OCI-M2 (cell line): ENCODE data around the gene NAT10.

Experiments
- DNase-seq: peaks from one replicate; lab custom pipeline; 2025; ENCODE audit not compliant: unreplicated experiment; lab: John Stamatoyannopoulos, UW

The NAT10 gene

DNA sequence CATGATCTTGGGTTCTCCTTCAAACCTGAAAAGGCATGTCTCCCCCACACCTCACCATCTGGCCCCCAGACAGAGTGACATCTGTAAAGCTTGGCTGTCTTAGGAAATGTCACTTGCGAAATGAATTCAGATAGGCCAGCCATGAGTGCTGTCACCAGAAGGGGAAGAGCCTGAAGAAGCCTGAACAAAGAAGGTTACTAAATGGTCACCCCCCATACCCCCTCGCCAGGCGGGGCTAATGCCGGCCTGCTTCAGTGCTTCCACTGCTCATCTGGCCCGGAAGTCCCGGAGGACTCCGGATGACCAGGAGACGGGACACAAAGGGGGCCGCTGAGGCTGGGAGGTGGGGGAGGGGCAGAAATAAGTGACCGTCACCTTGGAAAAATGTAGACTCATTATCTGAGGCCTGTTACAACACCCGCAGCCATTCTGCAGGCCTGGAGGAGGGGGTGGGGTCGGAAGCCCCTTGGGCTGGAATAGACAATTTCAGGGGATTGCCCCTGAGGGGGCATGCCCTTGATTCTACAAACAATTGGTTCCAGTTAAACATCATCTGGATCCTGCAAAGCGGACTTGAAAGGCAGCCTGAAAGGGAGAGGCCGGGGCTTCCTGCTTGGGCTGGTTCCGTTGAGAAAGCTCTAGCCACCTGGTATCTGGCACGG, 43.2 kb downstream of the NAT10 start:
- no peak for DNase-seq

DNA sequence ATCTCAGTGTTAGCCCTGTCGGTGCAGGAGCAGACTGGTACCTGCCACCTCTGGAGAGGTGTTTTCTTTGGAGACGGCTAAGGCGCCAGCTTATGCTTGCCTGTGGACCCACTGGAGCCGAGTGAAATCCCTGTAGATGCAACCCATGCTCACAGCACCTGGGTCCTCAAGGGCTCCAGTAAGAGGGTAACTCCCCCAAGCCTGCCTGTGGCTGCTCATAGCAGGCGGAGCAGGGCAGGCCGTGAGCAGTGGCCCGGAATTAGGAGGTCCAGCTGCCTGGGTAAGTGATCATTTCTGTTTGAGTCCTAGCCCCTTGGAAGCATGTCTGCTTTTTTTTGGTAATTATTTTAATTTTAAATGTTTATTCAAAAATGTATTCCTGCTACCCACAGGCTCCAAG, 43.8 kb downstream of the NAT10 start:
- DNase-seq = no peak

DNA sequence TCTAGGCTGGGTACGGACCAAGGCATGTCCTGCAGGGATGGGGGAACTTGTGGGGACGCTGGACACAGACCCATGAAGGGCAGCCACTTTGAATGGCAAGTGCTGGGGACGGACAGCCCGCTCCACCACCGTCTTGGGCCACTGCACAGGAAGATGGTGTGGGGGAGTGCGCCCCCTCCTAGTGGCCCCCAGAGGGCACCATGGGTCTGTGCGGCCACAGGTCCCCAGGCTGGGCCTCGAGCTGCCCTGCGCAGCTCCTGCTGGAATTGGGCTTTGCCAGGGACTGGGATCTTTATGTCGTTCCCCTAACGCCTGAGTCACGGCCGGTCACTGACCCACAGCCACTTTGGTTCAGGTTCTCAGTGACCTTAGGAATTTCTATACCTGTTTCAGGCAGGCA, 44.4 kb downstream of the NAT10 start:
- no peak for DNase-seq

DNA sequence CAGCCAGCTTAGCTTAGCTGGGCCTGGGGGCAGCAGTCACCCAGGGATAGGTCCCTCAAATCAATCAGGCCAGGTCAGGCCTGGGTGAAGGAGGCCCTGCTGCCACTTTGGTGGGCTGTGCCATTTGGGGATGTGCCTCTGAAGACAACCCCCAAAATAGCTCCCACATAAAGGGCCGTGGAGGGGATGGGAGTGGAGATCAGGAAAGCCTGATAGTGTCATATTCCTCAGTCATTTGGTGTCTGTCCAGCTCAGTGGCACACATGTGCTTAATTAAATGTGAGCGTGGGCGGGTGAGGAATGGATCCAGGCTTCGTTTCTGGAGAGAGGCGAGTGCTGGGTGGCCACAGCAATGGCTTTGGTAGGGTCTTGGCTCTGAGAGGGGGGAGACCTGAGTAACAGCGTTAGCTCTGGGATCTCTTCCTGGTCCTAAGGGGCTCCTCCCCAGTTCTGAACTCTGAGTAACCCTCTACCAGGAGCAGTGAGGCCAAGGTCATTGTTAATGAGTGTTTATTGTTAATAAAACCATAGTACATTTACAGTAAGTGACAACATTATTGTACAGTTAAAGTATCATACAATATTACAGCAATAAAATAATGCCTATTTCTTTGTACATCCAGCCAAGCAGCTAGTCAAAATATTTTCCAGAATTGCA, 45.2 kb downstream of the NAT10 start:
- no peak for DNase-seq

DNA sequence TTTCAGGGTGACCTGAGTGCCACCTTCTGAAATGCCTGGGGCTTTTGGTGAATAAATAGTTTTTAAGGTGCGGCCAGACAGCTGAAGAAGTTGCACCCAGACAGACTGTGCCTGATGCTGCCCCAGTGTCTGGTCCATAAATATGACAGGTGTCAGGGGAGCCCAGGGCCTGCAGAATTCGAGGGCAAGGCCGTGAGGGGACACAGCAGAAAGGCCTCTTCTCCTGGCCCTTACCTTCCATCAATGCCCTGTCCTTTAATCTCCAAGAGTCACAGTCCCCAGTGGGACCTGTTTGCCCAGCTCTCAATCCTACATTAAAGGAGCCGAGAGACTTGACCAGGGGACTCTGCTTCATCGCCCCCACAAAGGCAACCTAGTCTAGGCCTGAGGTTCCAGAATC, 45.7 kb downstream of the NAT10 start:
- DNase-seq = no peak

DNA sequence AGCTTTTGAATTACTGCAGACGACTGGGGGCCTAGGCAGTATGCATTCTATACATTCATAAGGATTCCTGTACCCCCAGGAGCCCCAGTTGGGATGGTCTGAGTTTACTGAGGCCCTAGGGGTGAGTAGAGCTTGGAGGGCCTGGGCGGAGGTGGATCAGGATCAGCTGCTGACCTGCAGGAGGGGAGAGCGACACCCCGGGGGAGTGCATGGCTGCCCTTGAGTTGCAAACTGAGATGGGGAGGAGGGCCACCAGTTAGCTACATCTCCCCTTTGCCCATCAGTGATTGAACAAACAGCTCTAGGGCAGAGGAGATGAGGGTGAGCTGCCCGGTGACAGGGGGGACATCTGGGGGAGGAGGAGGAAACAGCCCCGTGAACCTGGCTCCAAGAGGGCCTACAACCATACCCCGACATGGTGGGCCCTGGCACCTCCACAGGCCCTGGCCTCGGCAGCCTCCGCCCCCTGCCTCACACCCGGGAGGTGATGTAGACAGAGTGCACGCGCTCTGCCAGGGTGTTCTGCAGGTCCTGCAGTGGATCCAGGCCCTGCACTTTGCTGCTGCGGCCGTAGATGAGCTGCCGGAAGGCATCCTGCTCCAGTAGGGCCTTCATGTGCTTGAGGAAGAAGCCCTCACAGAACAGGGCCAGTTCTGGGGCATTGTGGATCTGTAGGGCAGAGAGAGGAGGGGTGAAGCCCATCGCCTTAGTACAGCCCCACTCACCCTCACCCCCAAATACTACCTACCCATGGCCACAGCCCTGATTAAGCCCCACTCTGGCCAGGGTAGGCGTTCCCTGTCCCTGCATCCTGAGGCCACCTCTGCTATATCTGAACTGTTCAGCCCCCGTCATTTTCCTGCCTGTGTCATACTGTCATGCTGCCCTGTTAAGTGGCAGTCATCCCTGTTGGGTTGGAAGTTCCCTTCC, 46.8 kb downstream of the NAT10 start:
- no peak for DNase-seq

DNA sequence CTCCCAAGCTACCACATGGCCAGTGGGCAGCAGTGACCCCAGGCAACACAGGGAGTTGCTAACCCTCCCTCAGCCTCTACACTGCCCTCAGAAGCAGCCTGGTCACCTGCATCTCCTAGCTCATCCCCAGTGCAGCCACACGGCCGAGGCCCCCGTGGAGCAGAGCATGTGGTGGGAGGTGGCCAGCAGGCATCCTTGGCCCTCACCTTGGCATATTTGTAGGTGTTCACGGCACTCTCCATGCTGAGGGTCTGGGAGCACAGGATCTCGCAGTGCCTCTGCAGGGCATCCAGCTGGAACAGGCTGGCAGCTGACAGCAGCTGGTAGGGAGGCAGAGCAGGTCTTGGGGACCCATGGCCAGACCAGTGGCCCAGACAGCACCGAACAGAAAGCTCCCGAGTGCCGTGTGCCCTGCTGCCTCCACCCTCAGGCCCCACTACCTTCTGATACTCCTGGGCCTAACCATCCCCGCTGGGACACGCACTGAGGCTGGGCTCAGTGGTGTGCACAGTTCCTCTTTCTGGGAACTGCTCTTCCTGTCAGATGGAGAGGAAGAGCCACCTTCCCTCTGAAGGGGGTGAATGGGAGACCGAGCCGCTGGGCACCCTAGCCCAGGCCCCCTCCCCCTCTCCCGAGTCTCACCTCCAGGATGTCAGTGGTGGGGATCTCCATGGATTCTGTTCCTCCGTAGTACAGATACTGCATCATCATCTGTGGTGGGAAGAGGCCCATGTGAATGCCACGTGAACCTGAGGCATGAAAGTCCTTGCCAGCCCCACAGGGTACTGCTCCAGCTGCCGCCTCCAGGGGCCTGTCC, 48.8 kb downstream of the NAT10 start:
- no peak for DNase-seq

DNA sequence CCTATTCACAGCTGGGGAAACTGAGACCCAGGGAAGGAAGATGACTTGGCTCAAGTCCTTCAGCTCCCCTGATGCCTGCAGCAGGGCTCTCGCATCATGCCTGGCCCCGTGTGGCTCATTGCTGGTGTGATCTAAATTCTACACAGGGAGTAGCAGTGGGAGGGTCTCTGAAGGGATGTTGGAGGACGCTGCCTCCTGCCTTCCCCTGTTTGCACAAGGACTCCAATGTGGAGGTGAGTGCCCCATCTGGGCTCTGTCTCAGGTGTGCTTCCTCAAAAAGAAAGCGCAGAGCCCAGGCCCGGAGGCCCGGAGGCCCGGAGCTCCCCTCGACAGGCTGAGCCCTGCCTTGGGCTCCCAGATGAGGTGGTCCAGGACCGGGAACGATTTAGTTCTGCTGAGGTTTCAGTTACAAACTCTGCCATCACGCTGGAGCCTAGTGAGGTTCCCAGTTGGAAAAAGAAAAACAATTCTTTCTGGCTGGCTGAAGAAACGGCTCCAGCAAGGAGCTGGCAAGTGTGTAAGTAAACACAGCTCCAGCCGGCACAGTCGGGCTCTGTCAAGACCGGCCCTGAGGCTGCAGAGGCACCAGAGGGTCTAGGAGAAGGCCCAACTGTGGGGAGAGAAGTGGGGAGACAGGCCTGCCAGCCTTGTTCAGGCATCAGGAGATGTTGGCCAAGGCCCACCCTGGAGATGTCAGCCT, 49.8 kb downstream of the NAT10 start:
- no peak for DNase-seq

DNA sequence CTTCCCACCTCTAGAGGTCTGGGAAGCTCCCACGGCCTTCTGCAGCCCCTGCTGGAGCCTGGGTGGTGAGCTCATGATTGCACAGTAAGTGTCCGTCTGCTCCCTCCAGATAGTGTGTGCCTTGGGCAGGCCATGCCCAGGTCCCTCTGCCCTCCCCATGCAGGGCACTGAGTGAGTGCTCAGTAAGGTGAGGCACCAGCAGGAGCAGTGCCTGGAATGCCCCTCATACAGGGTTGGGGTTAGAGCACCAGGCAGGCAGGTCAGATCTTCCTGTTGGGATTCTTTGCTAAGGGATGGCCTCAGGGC, 50.3 kb downstream of the NAT10 start:
- DNase-seq = no peak

DNA sequence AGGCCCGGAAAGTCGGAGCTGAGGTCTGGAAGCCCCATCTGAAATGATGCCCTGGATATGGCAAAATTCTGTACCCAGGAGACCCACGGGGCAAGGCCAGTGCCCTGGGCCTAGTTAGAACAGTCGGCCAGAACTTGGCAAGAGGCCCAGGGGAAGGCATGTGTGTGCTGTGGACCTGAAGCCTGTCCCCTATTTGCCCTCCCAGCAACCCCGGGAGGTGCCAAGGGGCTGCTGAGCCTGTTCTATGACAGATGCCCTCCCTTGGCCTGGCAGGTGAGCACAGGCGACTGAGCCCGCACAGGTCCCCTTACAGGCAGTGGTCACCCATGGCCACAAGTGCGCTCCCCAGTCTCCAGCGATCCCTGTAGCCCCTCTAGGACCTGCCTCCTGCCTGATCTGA, 51.7 kb downstream of the NAT10 start:
- DNase-seq = no peak

DNA sequence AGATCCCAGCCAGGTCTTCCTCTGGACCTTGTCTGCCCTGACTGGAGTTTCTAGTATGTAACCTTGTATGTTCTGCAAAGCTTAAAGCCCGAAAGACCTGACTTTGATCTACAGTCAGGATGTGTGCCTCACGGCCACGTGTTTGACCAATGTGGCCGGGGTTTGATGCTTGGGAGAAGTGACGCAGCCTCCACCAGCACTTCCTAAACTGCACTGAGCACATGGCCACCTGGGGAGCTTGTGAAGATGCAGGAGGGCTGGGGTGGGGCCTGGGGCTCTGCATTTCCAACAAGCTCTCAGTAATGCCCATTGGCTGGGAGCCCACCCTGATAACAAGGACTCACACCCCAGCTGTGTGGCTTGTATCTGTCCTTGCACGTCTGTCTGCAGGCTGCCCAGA, 53.2 kb downstream of the NAT10 start:
- no peak for DNase-seq

DNA sequence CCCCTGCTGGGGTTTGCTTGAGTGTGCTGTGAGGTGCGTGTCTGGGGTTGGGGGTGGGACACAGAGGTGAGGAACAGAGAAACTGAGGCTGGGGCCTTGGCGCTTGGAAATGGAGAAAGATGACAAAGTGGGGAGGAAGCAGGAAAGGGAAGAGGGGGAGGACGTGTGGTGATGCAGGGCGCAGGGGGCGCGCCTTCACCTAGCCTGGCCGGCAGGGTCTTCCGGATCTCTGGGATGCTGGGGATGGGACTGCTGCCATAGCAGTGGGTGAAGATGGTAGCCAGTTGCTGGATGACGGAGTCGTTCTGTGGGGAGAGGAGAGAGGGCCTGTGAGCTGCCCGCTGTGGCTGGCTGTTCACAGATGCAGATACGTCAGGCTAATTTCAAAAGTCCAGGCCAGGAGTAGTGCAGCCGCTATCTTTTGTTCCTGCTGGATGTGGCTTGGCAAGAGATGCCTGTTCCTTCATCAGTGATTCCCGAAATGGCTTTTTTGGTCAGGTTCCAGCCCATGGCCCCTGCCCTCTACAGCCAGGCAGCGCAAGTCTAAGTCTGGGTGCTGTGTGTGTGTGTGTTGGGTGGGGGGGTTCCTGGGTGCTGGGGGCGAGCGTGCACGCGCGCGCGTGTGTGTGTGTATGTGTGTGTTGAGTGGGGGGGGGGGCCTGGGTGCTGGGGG, 54.8 kb downstream of the NAT10 start:
- DNase-seq = no peak

DNA sequence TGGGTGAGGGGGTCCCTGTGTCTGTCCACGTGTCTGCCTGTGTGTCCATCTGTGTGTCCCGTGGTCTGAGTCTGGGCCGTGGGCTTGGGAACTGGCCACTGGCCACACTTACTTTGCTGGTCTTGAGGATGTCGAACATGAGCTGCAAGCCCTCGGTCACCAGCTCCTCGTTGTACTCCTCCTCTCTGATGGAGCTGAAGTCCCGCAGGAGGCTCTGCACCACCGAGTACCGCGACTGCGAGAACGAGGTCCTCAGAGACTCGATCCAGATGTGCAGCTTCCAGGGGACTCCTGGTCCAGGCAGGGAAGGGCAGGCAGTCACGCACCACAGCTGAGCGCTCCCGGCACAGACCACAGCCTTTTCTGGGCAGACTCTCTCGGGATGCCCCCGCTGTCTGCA, 55.4 kb downstream of the NAT10 start:
- DNase-seq = no peak

DNA sequence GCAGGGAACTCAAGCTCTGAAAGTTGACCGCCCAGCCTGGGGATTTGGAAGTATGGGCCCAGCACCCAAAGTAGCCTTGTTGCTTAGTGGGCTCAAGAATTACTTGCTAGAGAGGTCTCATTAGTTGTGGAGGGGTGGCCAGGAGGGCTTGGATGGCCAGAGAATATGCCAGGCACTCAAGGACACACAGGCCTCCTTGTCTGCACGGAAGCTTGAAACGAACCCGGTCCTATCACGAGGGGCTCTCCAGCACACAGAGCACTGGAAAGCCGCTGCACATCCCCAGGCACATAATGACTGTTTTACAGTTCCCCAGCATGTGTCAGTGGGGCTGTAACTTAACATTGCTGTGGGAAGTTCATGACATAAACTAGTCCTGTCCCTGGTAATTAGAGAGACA, 55.9 kb downstream of the NAT10 start:
- DNase-seq = no peak

DNA sequence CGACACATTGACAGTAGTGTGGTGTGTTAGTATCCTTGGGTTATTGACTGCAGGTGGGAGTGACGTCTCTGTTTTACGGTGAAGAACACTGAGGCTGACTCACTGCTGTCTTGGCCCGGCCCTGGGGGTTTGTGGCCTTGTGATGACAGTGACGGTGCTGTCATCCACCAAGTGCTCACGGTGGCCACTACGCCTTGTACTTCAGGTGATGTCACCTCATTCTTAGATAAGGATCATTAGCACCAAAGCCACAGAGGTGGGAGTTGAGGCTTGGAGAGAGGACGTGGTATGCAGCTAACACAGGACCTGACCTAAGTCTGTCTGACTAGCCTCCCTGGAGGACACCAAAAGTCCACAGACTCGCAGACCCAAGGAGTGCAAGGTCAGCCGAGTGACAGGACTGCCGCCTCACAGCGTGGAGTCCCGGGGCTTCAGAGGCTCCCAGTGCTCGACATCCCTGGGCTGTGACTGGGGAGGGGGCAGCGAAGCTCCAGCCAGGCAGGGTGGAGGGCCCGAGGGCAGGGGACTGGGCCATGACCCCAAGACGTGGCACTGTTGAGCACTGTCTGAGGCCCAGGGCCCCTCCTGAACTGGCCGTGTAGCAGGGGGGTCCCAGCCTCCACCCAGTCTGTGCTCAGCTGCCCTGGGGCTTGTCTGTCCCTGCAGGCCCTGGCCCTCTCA, 56.5 kb downstream of the NAT10 start:
- no peak for DNase-seq

DNA sequence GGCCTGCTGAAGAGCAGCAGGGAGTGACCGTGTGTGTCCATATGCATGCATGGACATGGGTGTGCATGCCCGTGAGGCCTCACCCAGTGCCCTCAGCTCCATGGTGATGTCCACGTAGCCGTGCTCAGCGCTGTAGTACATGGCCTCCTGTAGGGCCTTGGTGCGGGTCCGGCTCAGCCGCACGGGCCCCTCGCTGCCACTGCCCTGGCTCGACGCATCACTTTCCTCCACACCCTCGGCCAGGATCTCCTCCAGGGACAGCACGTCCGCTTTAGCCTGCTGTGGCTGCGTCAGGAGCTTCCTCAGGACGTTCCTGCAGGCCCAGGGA, 57.0 kb downstream of the NAT10 start:
- no peak for DNase-seq

DNA sequence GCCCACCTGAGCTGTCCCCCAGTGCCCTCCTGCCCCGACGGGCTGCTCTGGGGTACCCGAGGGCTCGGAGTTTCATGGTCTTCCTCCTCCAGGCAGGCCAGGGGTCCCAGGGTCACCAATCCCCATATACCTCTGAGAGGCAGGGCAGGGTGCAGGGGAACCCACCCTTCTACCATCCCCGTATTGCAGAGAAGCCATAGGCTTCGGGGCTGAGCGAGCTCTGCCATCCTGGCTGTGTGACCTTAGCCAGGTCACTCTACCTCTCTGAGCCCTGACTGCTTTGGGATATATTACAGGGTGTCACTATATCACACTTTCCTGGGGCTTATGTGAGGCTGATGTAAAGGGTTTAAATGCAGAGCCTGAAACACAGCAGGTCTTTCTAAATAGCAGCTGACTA, 57.4 kb downstream of the NAT10 start:
- DNase-seq = no peak

DNA sequence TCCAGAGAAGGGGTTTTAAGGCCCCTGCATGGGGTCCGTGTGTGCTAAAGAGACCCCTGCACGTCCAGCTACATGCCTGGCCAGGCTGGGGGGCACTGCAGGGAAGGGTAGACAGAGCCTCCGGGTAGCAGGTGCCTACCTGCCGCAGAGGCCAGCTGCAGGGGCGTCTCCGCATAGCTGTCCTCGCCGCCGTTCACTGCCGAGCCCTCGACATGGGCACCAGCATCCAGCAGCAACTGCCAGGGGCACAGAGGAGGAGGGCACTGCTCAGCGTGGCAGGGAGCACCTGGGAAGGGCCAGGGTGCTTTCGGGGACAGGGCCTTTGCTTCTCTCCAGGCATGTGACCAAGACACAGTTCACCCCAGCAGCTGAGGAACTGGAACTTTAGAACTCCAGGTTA, 59.7 kb downstream of the NAT10 start:
- DNase-seq = no peak

DNA sequence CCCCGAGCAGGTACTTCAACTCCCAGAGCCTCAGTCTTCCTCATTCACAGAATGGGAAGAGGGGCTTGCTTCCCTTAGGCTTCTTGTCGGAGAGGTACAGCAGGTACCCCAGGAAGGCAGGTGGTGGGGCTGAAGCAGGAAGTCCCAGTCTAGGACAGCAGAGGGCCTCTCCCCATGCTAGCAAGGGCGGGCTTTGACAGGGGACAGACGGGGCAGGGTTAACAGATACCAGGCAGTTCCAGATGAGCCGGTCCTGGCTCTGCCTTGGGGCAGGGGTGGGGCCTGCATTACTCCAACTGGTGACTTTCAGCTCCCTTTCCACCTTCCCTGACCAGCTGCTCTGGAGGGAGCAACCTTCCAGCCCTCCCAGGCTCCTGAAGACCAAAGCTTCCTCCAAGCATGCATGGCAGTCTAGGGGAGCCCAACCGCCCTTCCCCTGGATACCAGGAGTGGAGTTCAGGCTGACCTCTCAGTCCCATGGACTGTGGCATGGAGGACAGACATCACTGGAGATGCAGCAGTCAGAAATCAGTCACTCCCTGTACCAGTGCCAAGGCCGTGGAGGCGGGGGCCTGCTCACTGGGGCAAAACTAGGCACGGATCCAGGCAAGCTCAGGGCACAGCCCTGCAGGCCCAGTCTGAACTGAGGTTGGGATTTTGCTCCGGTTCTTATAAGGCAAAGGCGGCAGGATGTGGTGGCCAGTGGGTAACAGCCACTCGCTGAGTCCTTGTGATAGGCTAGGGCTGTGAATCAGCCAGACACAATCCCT, 60.5 kb downstream of the NAT10 start:
- DNase-seq = no peak
